Thyroid gland (tissue), 4 donors: ENCODE results near the gene SLC22A15.

Experiments
- CTCF ChIP-seq, 6 experiments: fragments of 200-600 bp in 3 of 6; fragments of 450-650 bp in 3 of 6; sonication (generic) in 3 of 6; IDR thresholded peaks; one replicate each; pipeline ENCODE4 v1.5.1; 2016 to 2019; ENCODE audit warnings: antibody characterized with exemption in 6 of 6, mild to moderate bottlenecking in 2 of 6, inconsistent platforms in 1 of 6, moderate library complexity in 1 of 6
- POLR2A ChIP-seq, 2 donors: fragments of 450-650 bp; IDR thresholded peaks; one replicate each; pipeline ENCODE4 v1.6.1; 2017; ENCODE audit warnings: antibody characterized with exemption in 2 of 2, mild to moderate bottlenecking in 2 of 2, moderate library complexity in 1 of 2

GRCh38 chr1:115973154-115973553 is 3.2 kb upstream of the SLC22A15 start:
- TF ChIP-seq CTCF (IDR thresholded peaks at IDR 0.05) (no peak), POLR2A (IDR thresholded peaks at IDR 0.05) (no peak)
